K562 (cell line): ENCODE measurements around the gene USP20. TPM values are rescaled to one million over a fixed set of nuclear protein-coding genes. Genes with fewer than 3 reads are reported as not detected.

Source experiments
- ATAC-seq: fragments of 200-7000 bp; cut with Tn5 transposase; 3 replicates; pipeline ENCODE4 v1.9.1; 2020; ENCODE audit warnings: moderate library complexity
- BruUV-seq: library from RNA; stranded (reverse); fragments of 400-500 nt; replicated peaks from 2 replicates; lab custom pipeline; 2021; lab: Mats Ljungman, UMichigan
- CTCF ChIA-PET: fragments of 300-600 bp; formaldehyde crosslinking; extraction: SDS; loops from one replicate; lab custom pipeline; 2021; ENCODE audit warnings: low intra/inter-chr PET ratio; lab: Yijun Ruan, JAX
- POLR2A ChIA-PET: fragments of 300-600, 350-650 bp; sonication (Branson Sonifier 250); formaldehyde crosslinking; extraction: SDS; loops from one replicate; lab custom pipeline; 2021; ENCODE audit warnings: antibody characterized with exemption, inconsistent platforms; lab: Yijun Ruan, JAX
- DNase-seq, 4 experiments: peaks; one replicate each; pipeline versions ENCODE4 v3.0.0 to v3.0.0-alpha.2; 2011 to 2018; ENCODE audit warnings: low spot score in 3 of 4, mixed read lengths in 3 of 4; ENCODE audit errors: extremely low read depth in 1 of 4
- FAIRE-seq: peaks from 2 replicates; lab custom pipeline; 2011; peaks lifted over from hg19 to GRCh38; lab: Jason Lieb, UNC
- H2AFZ ChIP-seq: 2 replicates; pipeline ENCODE4 v1.6.0; 2011; ENCODE audit warnings: low read depth, low read length, control low read depth, inconsistent platforms
- H3K27ac ChIP-seq: fragments of 200-600 bp; 3 replicates; pipeline ENCODE4 v1.8.0; 2011; ENCODE audit warnings: low read depth, mild to moderate bottlenecking, control low read depth, inconsistent platforms, low read length, moderate library complexity, mixed read lengths; ENCODE audit errors: extremely low read depth
- H3K27me3 ChIP-seq, 2 experiments: fragments of 300-600 bp in 1 of 2; 2 replicates in 1 of 2; 3 replicates in 1 of 2; pipeline versions ENCODE4 v1.6.0 to v1.8.0; 2011; ENCODE audit warnings: inconsistent platforms in 2 of 2, low read length in 2 of 2, mild to moderate bottlenecking in 1 of 2, mixed read lengths in 1 of 2, moderate library complexity in 1 of 2; ENCODE audit not compliant: control insufficient read depth in 2 of 2, insufficient read depth in 2 of 2
- H3K36me3 ChIP-seq: fragments of 300-600 bp; 3 replicates; pipeline ENCODE4 v1.8.0; 2011; ENCODE audit warnings: mild to moderate bottlenecking, low read length, inconsistent platforms; ENCODE audit not compliant: control insufficient read depth, insufficient read depth
- H3K4me1 ChIP-seq, 2 experiments: fragments of 200-600 bp in 1 of 2; replicated peaks in 1 of 2; 2 replicates in 1 of 2; 3 replicates in 1 of 2; pipeline versions ENCODE4 v1.5.1 to v1.8.0; 2011; ENCODE audit warnings: inconsistent platforms in 2 of 2, low read length in 2 of 2, mild to moderate bottlenecking in 1 of 2, mixed read lengths in 1 of 2, moderate library complexity in 1 of 2; ENCODE audit not compliant: control insufficient read depth in 2 of 2, insufficient read depth in 2 of 2
- H3K4me2 ChIP-seq: 2 replicates; pipeline ENCODE4 v1.6.1; 2011; ENCODE audit warnings: low read length, control low read depth, inconsistent platforms, mixed read lengths; ENCODE audit not compliant: insufficient read depth
- H3K4me3 ChIP-seq: fragments of 200-600 bp; sonication (generic), shearing (Covaris generic); 2 replicates; pipeline ENCODE4 v1.5.1; 2016; ENCODE audit warnings: control low read depth, inconsistent platforms
- H3K79me2 ChIP-seq: fragments of 200-600 bp; 3 replicates; pipeline ENCODE4 v1.8.0; 2011; ENCODE audit warnings: low read length, inconsistent platforms; ENCODE audit not compliant: control insufficient read depth, insufficient read depth
- H3K9ac ChIP-seq, 2 experiments: 2 replicates each; pipeline versions ENCODE4 v1.6.0 to v1.6.1; 2011; ENCODE audit warnings: low read depth in 2 of 2, low read length in 2 of 2, control low read depth in 1 of 2, inconsistent platforms in 1 of 2, mild to moderate bottlenecking in 1 of 2, mixed read lengths in 1 of 2; ENCODE audit not compliant: insufficient read depth in 1 of 2
- H3K9me1 ChIP-seq: one replicate; pipeline ENCODE4 v1.6.0; 2011; ENCODE audit warnings: inconsistent platforms, mild to moderate bottlenecking, low read length, moderate library complexity; ENCODE audit not compliant: control insufficient read depth, insufficient read depth
- H3K9me3 ChIP-seq: replicated peaks from 2 replicates; pipeline ENCODE4 v1.5.1; 2011; ENCODE audit warnings: low read depth, low read length, inconsistent platforms; ENCODE audit not compliant: control insufficient read depth, insufficient read depth
- H4K20me1 ChIP-seq: replicated peaks from 2 replicates; pipeline ENCODE4 v1.6.1; 2011; ENCODE audit warnings: low read length, inconsistent platforms, mixed read lengths; ENCODE audit not compliant: control insufficient read depth, insufficient read depth
- ATF7 ChIP-seq: fragments of 450-650 bp; IDR thresholded peaks from 2 replicates; pipeline ENCODE4 v1.7.1; 2014; ENCODE audit warnings: mild to moderate bottlenecking, moderate library complexity
- CTBP1 ChIP-seq: fragments of 450-650 bp; IDR thresholded peaks from 2 replicates; pipeline ENCODE4 v1.6.1; 2016; ENCODE audit warnings: borderline replicate concordance
- EWSR1 ChIP-seq: fragments of 450-650 bp; IDR thresholded peaks from 2 replicates; pipeline ENCODE4 v1.6.1; 2018; ENCODE audit warnings: borderline replicate concordance, mild to moderate bottlenecking, low read depth, moderate library complexity; ENCODE audit not compliant: partially characterized antibody
- GTF2E2 ChIP-seq: fragments of 200-800 bp; sonication (Bioruptor generic); IDR thresholded peaks from 2 replicates; pipeline ENCODE4 v1.6.1; 2016; ENCODE audit warnings: missing genetic modification characterization, missing compliant biosample characterization
- HNRNPK ChIP-seq: fragments of 200-400 bp; formaldehyde crosslinking; IDR thresholded peaks from one replicate; pipeline ENCODE4 v1.6.1; 2018; ENCODE audit warnings: mild to moderate bottlenecking, low read depth, low read length; ENCODE audit not compliant: poor library complexity, severe bottlenecking
- TBP ChIP-seq: optimal IDR thresholded peaks from 2 replicates; pipeline ENCODE3; 2011; ENCODE audit warnings: low read depth, low read length, improper control_type of control experiment
- ZNF764 ChIP-seq: fragments of 250-450 bp; sonication (Bioruptor Pico); IDR thresholded peaks from 2 replicates; pipeline ENCODE4 v1.4.0; 2020; ENCODE audit warnings: low read depth, mild to moderate bottlenecking, moderate library complexity
- WGBS: fragments of 100-300 bp; shearing (Covaris generic); methylation state at CpG from one replicate; pipeline ENCODE4 v1.1.6; 2016; ENCODE audit warnings: low coverage, mixed read lengths; ENCODE audit not compliant: insufficient coverage; ENCODE audit errors: missing lambda C conversion rate; 5-methylcytosine and 5-hydroxymethylcytosine counted together
- in situ Hi-C: fragments of 300-500 bp; cut with MboI; formaldehyde crosslinking; loops from 4 replicates; pipeline ENCODE4 v1.15.0; 2018; ENCODE audit warnings: inconsistent platforms, mixed read lengths
- intact Hi-C: fragments of 100-400 bp; cut with micrococcal nuclease; formaldehyde crosslinking; loops from 2 replicates; pipeline ENCODE4 v1.14.2; 2022
- polyA plus RNA-seq, 8 experiments: library from polyadenylated mRNA; depleted of rRNA in 4 of 8; stranded (reverse) in 5 of 8; unstranded in 3 of 8; fragments of >200 nt; fragmentation: Nextera tagmentation in 2 of 8; fragmentation: Illumina TruSeq in 1 of 8; extraction: Ambion mirVana in 2 of 8; extraction: Trizol in 1 of 8; gene quantifications; 2 replicates each; pipeline versions ENCODE4 v1.2.1 to v1.2.3, GENCODE V29; 2011 to 2014; ENCODE audit warnings: inconsistent platforms in 1 of 8, missing spikeins in 1 of 8
- total RNA-seq, 7 experiments: library from RNA; depleted of rRNA in 6 of 7; stranded (reverse); fragments of >200 nt in 6 of 7; fragmentation: Illumina TruSeq in 2 of 7; extraction: Trizol in 2 of 7; gene quantifications; 2 replicates each; pipeline versions ENCODE4 v1.2.1 to v1.2.3, GENCODE V29; 2011 to 2021; ENCODE audit warnings: low replicate concordance in 1 of 7
- TF ChIP-seq, protein P1 (sequence below), 2 experiments: IDR thresholded peaks; 2 replicates each; pipeline ENCODE4 v1.6.1; 2011; ENCODE audit warnings: borderline replicate concordance in 1 of 2, control low read depth in 1 of 2, low read depth in 1 of 2, low read length in 1 of 2, mild to moderate bottlenecking in 1 of 2, mixed read lengths in 1 of 2, moderate library complexity in 1 of 2; ENCODE audit not compliant: insufficient read depth in 1 of 2, insufficient read length in 1 of 2, poor library complexity in 1 of 2, severe bottlenecking in 1 of 2; ENCODE audit errors: extremely low read depth in 1 of 2
- TF ChIP-seq, protein P2 (sequence below): fragments of 450-650 bp; formaldehyde crosslinking; IDR thresholded peaks from 2 replicates; pipeline ENCODE4 v1.4.0; 2020; ENCODE audit warnings: mild to moderate bottlenecking, moderate library complexity
- TF ChIP-seq, protein P3 (sequence below): sonication (generic); IDR thresholded peaks from 2 replicates; pipeline ENCODE4 v1.6.1; 2016
- TF ChIP-seq, protein P4 (sequence below): fragments of 250-450 bp; sonication (Bioruptor Pico); IDR thresholded peaks from 2 replicates; pipeline ENCODE4 v1.4.0; 2020; ENCODE audit warnings: mild to moderate bottlenecking, moderate library complexity

Gene USP20
- total and polyA plus RNA-seq, 9 of the 15 experiments (the other 6 are each of a cell fraction or from before 2014, with no cell fraction given) = 1.9 to 136 (median 49.1) TPM

DNA sequence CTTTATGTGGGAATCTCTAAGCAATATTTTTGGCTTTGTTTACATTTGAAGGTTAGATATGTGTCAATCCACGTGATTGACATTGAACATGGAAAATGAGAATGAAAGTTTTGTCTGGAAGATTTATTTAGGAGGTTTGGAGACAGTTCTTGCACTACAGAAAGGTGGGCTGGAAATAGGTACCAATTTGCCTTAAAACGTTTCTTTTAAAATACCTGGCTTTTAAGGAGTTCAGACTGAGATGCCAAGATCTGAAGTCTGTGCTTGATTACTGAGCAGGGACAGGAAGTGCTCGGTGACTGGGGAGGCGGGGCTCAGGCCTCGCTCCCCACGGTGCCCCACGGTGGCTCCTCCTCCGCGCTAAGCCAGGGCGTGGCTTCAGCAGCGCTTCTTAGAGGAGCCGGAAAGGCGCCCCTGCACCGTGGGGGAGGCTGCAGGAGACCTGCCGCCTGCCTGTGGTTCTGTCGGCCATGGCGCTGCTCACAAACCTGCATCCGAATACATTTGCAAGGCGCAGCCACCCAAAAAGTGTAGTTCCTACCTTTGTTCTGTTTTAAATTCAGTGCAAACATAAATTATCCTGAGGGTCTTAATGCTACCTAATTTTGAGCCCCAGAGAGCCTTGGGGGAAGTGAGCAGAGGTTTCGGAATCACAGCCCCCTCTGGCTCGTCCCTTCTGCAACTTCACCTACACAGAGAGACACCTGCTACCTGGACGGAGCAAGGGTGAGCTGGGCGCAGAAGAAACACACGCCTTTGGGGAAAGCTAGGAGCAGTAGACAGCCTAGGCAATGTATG, 49.2 kb downstream of the USP20 start (continued):
- TF ChIP-seq, protein P1, sequence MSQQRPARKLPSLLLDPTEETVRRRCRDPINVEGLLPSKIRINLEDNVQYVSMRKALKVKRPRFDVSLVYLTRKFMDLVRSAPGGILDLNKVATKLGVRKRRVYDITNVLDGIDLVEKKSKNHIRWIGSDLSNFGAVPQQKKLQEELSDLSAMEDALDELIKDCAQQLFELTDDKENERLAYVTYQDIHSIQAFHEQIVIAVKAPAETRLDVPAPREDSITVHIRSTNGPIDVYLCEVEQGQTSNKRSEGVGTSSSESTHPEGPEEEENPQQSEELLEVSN (IDR thresholded peaks at IDR 0.05; ENCODE audit: borderline replicate concordance in 1 of 2, extremely low read depth in 1 of 2, insufficient read depth in 1 of 2, insufficient read length in 1 of 2, low read depth in 1 of 2, low read length in 1 of 2, poor library complexity in 1 of 2, severe bottlenecking in 1 of 2) = peak; percentile 50 to 84
- TF ChIP-seq TBP (peak; percentile 88), ZNF764 (CRISPR knock-in tag) (no peak)

DNA sequence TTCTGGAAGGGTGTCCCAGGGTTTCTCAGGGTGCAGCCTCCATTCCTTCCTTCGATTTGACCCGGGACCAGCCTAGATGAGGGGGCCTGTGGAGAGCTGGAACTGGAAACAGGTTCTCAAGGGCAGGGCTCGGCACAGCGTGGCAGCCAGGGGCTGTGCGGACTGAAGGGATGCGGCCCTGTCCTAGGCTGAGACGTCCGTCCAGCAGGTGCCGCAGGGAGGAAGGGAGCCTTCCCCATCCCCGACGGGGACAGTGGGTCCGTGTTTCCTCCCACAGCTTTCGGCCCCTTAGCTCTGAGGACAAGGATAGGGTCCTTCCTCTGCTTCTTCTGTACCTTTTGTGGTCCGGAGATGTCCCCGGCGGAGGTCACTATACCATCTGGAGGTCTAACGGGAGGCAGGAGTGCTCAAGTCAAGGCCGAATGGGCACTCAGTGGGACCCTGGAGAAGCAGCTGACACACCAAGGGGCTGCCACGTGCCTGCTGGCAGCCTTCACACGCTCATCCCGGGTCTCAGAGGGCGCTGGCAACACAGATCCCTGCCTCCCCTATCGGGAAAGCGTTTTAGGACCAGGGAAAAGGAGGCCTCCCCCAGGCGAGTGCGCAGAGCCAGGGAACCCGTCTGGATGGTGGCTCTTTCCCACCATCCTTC, 49.9 kb downstream of the USP20 start:
- Histone ChIP-seq H3K4me1 (peaks cover 50 to 59% of the 10 kb centered on the region in 2 experiments), H2AFZ (peak overlapping the region; percentile 87), H3K9me1 (no peaks in the 10 kb centered on the region), H3K4me3 (peak overlapping the region; percentile 48), H3K27ac (peak overlapping the region; percentile 91), H4K20me1 (no peaks in the 10 kb centered on the region), H3K9ac (peak overlapping the region; percentile 94 to 95), H3K9me3 (no peaks in the 10 kb centered on the region), H3K79me2 (peaks cover 39% of the 10 kb centered on the region), H3K36me3 (peaks cover 29% of the 10 kb centered on the region), H3K4me2 (peak overlapping the region; percentile 95), H3K27me3 (no peaks in the 10 kb centered on the region; a peak in 1 of 5 replicates)
- in situ Hi-C loops (loop anchor here (10.0 kb wide), 1 partner anchor 1560 kb away; the partner anchor contains the start of genes COQ4 and TRUB2), intact Hi-C loops (loop anchor here (1.0 to 10.0 kb wide), 9 partner anchors 50 to 1724 kb away; partner anchors contain the start of genes ASB6, BBLN, C9orf78 and GPR107)
- FAIRE-seq (peak; percentile 71), ATAC-seq (peak; percentile 69), DNase-seq (peak; percentile 67 to 89 (median 72))
- WGBS = 7% methylated on average over 26 of the region's 27 CpGs
- TSS peak; percentile 89 for BruUV-seq
- CTCF ChIA-PET = interaction anchor here (0.6 to 3.2 kb wide), 7 partner anchors 212 to 1590 kb away, joined by 3 to 27 read pairs (median 4); no protein-coding TSS in a partner anchor
- POLR2A ChIA-PET = interaction anchor here (0.6 to 1.3 kb wide), 10 partner anchors 8 to 1694 kb away, joined by 3 to 6 read pairs (median 3); no protein-coding TSS in a partner anchor
- no peak for TF ChIP-seq GTF2E2 (tag)
- TF ChIP-seq, protein P2, sequence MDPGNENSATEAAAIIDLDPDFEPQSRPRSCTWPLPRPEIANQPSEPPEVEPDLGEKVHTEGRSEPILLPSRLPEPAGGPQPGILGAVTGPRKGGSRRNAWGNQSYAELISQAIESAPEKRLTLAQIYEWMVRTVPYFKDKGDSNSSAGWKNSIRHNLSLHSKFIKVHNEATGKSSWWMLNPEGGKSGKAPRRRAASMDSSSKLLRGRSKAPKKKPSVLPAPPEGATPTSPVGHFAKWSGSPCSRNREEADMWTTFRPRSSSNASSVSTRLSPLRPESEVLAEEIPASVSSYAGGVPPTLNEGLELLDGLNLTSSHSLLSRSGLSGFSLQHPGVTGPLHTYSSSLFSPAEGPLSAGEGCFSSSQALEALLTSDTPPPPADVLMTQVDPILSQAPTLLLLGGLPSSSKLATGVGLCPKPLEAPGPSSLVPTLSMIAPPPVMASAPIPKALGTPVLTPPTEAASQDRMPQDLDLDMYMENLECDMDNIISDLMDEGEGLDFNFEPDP (CRISPR knock-in tag) = peak; percentile 71; the same call in 1 of the 2 replicates
- TF ChIP-seq, protein P3, sequence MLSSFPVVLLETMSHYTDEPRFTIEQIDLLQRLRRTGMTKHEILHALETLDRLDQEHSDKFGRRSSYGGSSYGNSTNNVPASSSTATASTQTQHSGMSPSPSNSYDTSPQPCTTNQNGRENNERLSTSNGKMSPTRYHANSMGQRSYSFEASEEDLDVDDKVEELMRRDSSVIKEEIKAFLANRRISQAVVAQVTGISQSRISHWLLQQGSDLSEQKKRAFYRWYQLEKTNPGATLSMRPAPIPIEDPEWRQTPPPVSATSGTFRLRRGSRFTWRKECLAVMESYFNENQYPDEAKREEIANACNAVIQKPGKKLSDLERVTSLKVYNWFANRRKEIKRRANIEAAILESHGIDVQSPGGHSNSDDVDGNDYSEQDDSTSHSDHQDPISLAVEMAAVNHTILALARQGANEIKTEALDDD = no peak
- no peak for TF ChIP-seq EWSR1
- no peak for TF ChIP-seq CTBP1
- TF ChIP-seq ATF7 = no peak
- no peak for TF ChIP-seq HNRNPK
- TF ChIP-seq, protein P4, sequence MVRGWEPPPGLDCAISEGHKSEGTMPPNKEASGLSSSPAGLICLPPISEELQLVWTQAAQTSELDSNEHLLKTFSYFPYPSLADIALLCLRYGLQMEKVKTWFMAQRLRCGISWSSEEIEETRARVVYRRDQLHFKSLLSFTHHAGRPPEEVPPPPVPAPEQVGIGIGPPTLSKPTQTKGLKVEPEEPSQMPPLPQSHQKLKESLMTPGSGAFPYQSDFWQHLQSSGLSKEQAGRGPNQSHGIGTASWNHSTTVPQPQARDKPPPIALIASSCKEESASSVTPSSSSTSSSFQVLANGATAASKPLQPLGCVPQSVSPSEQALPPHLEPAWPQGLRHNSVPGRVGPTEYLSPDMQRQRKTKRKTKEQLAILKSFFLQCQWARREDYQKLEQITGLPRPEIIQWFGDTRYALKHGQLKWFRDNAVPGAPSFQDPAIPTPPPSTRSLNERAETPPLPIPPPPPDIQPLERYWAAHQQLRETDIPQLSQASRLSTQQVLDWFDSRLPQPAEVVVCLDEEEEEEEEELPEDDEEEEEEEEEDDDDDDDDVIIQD = peak; percentile 68; the same call in 1 of the 2 replicates
